NT2/D1 (cell line): ENCODE data around the gene CNOT4.

Experiments
- YY1 ChIP-seq: IDR thresholded peaks from 2 replicates; pipeline ENCODE4 v1.6.1; 2011; ENCODE audit not compliant: insufficient read length, insufficient read depth
- ZNF274 ChIP-seq: IDR thresholded peaks from 2 replicates; pipeline ENCODE4 v1.6.1; 2011; ENCODE audit warnings: mild to moderate bottlenecking, low read depth, low read length

DNA sequence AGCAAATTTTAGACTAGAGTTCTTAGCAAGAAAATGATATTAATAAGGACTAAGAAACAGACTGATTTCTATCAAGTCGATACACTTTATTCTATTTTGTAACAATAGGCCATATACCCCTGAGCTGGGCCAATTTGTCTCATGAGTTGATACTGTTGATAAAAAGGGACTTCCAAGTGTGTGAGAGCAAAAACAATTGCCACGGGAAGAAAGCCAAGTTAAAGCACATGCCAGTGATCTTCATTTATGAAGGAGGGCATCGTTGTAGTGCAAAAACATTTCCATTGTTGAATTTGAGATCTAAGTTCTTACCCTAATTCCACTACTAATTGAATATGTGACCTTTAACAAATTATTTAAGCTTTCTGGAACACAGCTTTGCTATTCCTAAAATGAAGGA lies 119.9 kb downstream of the CNOT4 start:
- TF ChIP-seq ZNF274, result no peak
- no peak for TF ChIP-seq YY1
